ENCODE data around the gene MTURN. TPM values are rescaled to one million over a fixed set of nuclear protein-coding genes. Genes with fewer than 3 reads are reported as not detected.

MTURN gene
- total RNA-seq, 1 experiment from 2014 or later = 11.8 TPM

- DNase-seq (ENCODE audit: low read depth) = no peak
These were observed 27.3 kb downstream of the MTURN start for GRCh38 chr7:30162133-30162532.

DNA sequence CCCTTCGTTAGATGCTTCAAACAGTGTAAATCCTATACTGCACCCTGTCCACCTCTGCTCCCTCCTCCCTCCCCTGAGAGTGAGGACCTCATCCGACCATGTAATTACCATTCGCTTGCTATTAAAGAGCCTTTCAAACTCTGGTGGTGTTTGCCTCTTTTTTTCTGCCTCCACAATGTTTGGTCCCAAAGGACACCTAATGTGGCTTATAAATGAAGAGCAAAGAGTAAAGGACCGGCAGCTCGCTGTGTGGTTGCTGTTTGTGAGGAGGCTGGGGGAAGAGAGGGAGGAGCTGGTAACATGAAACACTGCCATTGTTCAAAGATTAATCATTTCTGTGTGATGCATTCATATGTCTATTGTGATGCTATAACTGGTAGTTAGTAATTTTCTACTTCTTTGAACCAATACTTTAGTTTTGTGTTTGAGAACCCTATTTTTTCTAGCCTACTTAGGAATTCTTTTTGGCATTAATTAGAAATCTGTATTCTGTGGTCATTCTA is 27.9 kb downstream of the MTURN start:
- peak; percentile 74 for DNase-seq (ENCODE audit: low read depth)

DNA sequence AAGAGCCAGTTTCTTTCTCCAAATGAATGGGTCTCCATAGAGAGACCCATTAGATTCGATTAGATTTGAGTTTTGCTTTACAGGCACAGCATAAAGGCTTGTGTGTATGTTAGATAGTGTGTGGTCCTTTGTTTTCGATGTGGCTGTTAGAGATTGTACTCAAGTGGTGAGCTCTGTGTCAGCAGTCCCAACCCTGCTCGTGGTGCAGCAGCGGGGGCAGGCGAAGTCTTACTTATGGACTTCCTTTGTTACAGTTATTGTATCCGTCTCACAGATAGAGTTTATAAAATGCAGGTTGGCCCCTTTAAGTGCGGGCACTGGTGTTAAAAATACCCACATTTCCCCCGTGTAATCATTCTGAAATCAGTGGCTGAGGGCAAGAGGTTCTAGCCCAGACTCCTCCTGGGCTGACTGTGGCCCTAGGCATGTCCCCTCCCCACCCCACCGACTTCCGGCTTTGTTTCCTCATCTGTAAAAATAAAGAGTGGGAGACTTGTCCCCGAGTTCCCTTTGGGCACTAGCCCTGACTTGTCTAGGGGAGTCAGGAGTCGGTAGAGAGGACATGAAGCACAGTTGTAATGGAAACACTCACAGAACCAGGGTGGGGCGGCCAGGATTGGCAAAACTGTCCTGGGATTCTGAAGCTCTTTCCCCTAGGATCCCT is 28.6 kb downstream of the MTURN start:
- DNase-seq (ENCODE audit: low read depth) = peak; percentile 47

GRCh38 chr7:30164567-30164966 is 29.8 kb downstream of the MTURN start:
- DNase-seq (ENCODE audit: low read depth) = peak; percentile 70

DNA sequence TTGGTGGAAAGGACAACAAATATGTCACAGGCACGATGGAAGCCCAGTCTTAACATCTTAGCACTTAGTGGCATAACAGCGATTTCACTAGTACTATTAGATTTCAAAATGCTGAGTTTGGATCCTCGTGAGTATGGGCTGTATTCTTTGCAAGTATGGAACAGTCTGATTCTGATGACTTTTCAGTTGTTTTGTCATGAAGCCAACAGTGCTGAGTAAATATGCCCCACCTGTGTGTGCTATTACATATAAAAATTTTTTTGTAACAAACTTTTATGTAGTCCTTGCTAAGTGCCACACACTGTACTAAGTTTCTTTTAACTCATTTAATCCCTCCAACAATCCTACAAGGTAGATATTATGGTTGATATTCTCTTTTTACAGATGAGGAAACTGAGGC is 30.8 kb downstream of the MTURN start:
- DNase-seq (ENCODE audit: low read depth) = no peak

- DNase-seq (ENCODE audit: low read depth) = no peak
These were observed 31.5 kb downstream of the MTURN start for GRCh38 chr7:30166155-30166840.

- DNase-seq (ENCODE audit: low read depth) = no peak
These were observed 32.1 kb downstream of the MTURN start for GRCh38 chr7:30166841-30167235.

- DNase-seq (ENCODE audit: low read depth) = no peak
These were observed 33.1 kb downstream of the MTURN start for GRCh38 chr7:30167901-30168300.

DNA sequence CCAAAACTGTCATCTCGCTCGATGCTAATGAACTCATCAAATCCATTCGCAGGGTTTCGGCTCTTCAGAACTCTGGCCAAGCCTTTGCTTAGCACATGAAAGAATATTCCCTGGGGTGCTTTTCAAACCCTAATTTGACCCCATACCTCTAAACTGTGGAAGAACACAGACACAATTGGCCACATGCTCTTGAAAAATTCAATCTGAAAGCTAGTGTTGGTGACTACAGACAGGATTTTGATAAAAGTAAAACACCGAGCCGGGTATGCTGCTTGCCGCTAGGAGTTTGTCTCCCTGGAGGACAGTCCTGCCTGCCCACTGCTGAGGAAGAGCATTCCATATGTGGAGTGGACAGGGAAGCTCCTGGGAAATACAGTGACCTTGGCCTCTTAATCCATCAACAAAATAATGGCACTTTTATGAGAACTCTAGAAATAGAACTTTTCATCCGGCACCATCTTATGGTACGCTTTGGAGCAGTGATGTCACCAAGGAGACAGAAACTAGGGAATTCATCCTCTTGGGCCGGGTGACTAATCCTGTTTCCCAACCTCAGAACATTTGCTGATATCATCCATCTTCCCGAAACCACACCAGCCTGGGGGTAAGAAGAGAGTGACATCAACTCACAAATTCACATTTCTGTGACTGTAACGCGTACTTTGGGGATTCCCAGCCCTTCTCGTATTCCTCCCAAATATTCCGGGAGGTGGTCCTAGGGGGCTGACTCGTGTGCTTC is 34.2 kb downstream of the MTURN start:
- peak; percentile 97 for DNase-seq (ENCODE audit: low read depth)

GRCh38 chr7:30169579-30169978 is 34.8 kb downstream of the MTURN start:
- DNase-seq (ENCODE audit: low read depth) = peak; percentile 86

- DNase-seq (ENCODE audit: low read depth) = no peak
These were observed 35.9 kb downstream of the MTURN start for GRCh38 chr7:30170476-30171205.

DNA sequence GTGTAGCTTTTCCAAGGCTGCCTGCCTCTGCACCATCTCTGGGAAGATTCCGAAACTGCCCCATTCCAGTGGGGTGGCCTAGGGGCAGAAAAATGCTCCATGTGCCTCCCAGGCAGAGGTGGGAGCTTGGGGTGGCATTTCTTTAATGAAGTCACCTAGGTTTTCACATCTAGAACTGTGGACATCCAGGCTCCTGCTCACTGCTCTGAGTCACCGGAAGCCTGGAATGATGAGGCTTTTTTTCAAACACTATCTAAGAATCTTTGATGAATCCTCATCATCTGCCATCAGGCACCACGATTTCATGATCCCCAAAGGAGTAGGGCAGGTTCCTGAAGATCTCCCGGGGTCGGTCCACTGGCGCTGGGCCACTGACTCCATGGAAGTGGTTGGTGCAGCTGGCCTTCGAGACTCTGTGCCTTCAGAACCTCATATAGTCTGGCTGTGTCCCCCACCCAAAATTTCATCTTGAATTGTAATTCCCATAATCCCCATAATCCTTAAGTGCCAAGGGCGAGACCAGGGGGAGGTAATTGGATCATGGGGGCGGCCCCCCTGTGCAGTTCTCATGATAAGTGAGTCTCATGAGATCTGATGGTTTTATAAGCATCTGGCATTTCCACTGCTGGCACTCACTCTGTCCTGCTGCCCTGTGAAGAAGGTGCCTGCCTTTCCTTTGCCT is 37.1 kb downstream of the MTURN start:
- DNase-seq (ENCODE audit: low read depth) = peak; percentile 86

DNA sequence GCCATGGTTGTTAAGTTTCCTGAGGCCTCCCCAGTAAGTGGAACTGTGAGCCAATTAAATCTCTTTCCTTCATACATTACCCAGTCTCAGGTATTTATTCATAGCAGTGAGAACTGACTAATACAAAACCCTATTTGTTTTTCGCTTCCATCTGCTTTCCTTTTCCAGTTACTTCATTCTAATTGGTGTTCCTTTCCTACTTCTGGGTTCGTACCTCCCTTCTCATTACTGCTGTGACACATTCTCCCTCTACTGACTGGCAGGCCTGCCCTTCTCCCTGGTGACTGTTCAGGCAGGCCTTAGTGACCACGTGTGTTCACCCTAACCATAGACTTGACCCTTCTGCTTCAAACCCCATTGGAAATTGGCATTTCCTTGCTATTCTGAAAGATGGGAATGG is 37.7 kb downstream of the MTURN start:
- peak; percentile 89 for DNase-seq (ENCODE audit: low read depth)

DNA sequence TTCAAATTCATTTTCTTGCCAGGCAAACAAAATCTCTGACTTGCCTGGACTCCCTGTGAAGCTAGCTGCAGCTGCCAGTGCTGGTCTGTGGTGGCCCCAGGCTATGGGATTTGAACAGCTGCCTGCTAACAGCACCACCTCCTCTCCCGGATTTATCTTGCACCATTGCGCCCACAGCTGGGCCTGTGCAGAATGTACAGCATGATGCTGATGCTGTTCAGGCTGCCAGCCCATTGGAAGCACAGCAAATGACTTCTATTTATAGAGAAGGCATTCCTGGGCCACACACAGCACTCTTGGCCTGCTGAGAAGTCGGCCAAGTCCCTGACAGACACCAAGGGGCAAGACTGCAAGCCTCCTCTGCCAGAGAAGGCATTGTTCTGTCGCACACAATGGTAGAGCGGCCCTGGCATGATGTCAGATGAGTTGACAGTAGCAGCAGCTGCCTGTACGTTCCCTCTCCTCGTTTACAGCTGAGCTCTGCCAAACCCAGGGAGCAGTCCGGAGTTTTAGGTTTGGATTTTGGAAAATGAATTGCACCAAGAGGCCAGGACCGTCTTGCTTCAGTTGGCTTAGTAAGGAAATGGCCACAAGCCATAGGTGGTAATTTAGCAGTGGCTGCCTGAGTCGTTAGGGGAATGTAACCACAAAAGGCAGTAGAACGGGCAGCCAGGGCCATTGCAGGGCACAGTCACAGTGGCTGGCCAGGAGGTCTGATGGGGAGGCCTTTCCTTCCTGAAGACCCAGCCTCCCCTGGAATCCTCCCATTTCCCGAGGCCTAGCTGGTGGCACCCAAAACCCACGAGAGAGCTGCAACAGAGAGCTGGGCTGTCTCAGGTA is 38.5 kb downstream of the MTURN start:
- DNase-seq (ENCODE audit: low read depth) = peak; percentile 100

DNA sequence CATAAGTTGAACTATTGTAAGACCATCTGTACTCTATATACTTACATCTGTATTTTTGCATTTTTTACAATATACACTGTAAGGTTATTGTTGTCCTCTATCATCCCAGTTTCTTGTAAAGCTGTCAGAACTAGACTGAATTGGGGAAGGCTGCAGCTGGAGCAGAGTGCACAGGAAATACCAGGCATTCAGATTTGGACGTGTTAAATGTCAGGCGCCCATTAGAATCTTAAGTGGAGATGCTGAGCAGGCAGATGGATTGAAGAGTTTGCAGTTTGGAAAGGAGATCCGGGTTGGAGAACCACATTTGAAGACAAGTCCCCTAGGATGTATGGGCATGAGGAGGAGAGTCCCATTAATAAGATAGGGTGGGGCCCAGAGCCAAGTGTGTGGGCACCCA is 40.4 kb downstream of the MTURN start:
- no peak for DNase-seq (ENCODE audit: low read depth)

GRCh38 chr7:30175636-30176147 is 40.9 kb downstream of the MTURN start:
- no peak for DNase-seq (ENCODE audit: low read depth)

- no peak for DNase-seq (ENCODE audit: low read depth)
These were observed 41.8 kb downstream of the MTURN start for GRCh38 chr7:30176463-30177109.

GRCh38 chr7:30177186-30177585 is 42.4 kb downstream of the MTURN start:
- no peak for DNase-seq (ENCODE audit: low read depth)

DNA sequence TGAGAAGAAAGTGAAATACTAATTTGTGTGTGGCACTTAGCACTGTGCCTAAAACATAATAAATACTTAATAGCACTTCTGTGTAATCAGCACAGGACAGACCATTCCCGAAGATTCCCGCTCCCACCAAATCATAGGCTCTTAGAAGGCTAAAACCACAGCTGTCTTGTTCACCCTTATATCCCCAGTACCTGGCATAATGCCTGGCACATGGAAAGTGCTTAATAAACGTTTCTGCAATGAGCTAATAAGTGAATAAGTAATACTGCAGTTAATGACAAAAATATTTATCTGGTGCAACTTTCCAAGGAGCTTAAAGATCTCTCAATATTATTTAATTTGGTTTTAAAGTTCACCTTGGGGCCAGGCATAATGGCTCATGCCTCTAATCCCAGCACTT is 43.2 kb downstream of the MTURN start:
- DNase-seq (ENCODE audit: low read depth) = no peak

Data from Daoy (cell line).